Testis (tissue), 2 donors: ENCODE data around the gene TMTC4.

ENCODE experiments used
- CTCF ChIP-seq, 3 experiments: fragments of 450-650 bp in 2 of 3; fragments of 200-600 bp in 1 of 3; sonication (generic) in 1 of 3; IDR thresholded peaks; one replicate each; pipeline ENCODE4 v1.5.1; 2016 to 2019; ENCODE audit warnings: antibody characterized with exemption in 3 of 3, mild to moderate bottlenecking in 2 of 3, moderate library complexity in 1 of 3
- POLR2A ChIP-seq: fragments of 450-650 bp; IDR thresholded peaks from one replicate; pipeline ENCODE4 v1.6.1; 2017; ENCODE audit warnings: antibody characterized with exemption, mild to moderate bottlenecking, moderate library complexity

- no peak for TF ChIP-seq CTCF (IDR thresholded peaks at IDR 0.05)
- no peak for TF ChIP-seq POLR2A
Observed at GRCh38 chr13:100710176-100710575, 35.6 kb upstream of the TMTC4 start.
